ENCODE results near the gene PCSK4.

PCSK4 gene

GRCh38 chr19:1455336-1456120, 34.6 kb downstream of the PCSK4 start:
- peak overlapping the region in 8 of 11 experiments; percentile 39 to 82 (median 70); a peak in 14 of 22 replicates for H3K9ac ChIP-seq
- H3K36me3 ChIP-seq: peaks cover 0 to 9% (median 6%) of the 10 kb centered on the region in 11 experiments; a peak in 12 of 22 replicates
- H3K4me3 ChIP-seq: peak overlapping the region; percentile 23 to 54 (median 46); a peak in 15 of 20 replicates
- peak overlapping the region in 8 of 11 experiments; percentile 54 to 91 (median 79); a peak in 16 of 22 replicates for H3K27ac ChIP-seq
- peak overlapping the region; percentile 79 to 97 (median 87) for H3K4me2 ChIP-seq
- peaks cover 52 to 82% (median 74%) of the 10 kb centered on the region in 11 experiments for H3K27me3 ChIP-seq
- H4K20me1 ChIP-seq: peaks cover 16 to 95% (median 61%) of the 10 kb centered on the region in 11 experiments; a peak in 20 of 22 replicates
- peaks cover 44 to 58% (median 50%) of the 10 kb centered on the region in 10 experiments for H3K4me1 ChIP-seq
- H3K9me3 ChIP-seq (replicated peaks in 1 of 11): 0 out of 22 replicates have a peak, but pooled peaks cover 0 to 7% (median 0%) of the 10 kb centered on the region in 11 experiments
- TF ChIP-seq Cebpa-rat (IDR thresholded peaks at IDR 0.05): no peak

DNA sequence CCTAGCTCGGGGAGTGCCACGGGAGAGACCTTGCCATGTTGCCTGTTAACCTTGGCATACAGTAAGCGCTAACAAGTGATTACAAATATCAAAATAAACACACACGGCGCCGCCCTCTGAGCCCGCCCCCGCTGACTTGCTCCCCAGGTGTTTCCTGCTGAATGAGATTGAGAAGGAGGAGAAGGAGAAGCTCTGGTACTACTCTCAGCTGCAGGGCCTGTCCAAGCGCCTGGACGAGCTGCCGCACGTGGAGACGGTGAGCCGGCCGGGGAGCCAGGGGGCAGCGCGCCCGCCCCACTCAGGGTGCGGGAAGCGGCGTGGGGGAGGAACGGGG, 35.2 kb downstream of the PCSK4 start:
- no peak for TF ChIP-seq Cebpa-rat (IDR thresholded peaks at IDR 0.05)
- peaks cover 58 to 88% (median 80%) of the 10 kb centered on the region in 11 experiments for H3K27me3 ChIP-seq
- peaks cover 11 to 95% (median 61%) of the 10 kb centered on the region in 11 experiments; a peak in 20 of 22 replicates for H4K20me1 ChIP-seq
- H3K9ac ChIP-seq: peak overlapping the region in 8 of 11 experiments; percentile 39 to 82 (median 70); a peak in 14 of 22 replicates
- H3K9me3 ChIP-seq (replicated peaks in 1 of 11): 0 out of 22 replicates have a peak, but pooled peaks cover 0 to 7% (median 0%) of the 10 kb centered on the region in 11 experiments
- peaks cover 0 to 4% (median under 1%) of the 10 kb centered on the region in 11 experiments; a peak in 7 of 22 replicates for H3K36me3 ChIP-seq
- H3K4me2 ChIP-seq: peak overlapping the region; percentile 79 to 97 (median 87)
- peak overlapping the region; percentile 23 to 54 (median 46); a peak in 15 of 20 replicates for H3K4me3 ChIP-seq
- H3K27ac ChIP-seq: peak overlapping the region in 8 of 11 experiments; percentile 54 to 91 (median 79); a peak in 16 of 22 replicates
- H3K4me1 ChIP-seq: peaks cover 44 to 63% (median 52%) of the 10 kb centered on the region in 10 experiments

- 0 out of 22 replicates have a peak, but pooled peaks cover 0 to 7% (median 0%) of the 10 kb centered on the region in 11 experiments for H3K9me3 ChIP-seq (replicated peaks in 1 of 11)
- peak overlapping the region in 4 of 11 experiments; percentile 13 to 52 (median 29); a peak in 3 of 22 replicates for H3K9ac ChIP-seq
- H3K27ac ChIP-seq: peak overlapping the region in 6 of 11 experiments; percentile 3 to 91 (median 50); a peak in 9 of 22 replicates
- no peak for TF ChIP-seq Cebpa-rat (IDR thresholded peaks at IDR 0.05)
- H3K4me3 ChIP-seq: no peak overlapping the region; a peak in 1 of 20 replicates
- peaks cover 32 to 61% (median 53%) of the 10 kb centered on the region in 10 experiments for H3K4me1 ChIP-seq
- peak overlapping the region; percentile 35 to 97 (median 84); a peak in 21 of 22 replicates for H3K4me2 ChIP-seq
- H3K36me3 ChIP-seq: no peaks in the 10 kb centered on the region; a peak in 1 of 22 replicates
- H3K27me3 ChIP-seq: peaks cover 70 to 99% (median 91%) of the 10 kb centered on the region in 11 experiments
- H4K20me1 ChIP-seq: peaks cover 6 to 95% (median 64%) of the 10 kb centered on the region in 11 experiments; a peak in 20 of 22 replicates
These were observed 36.4 kb downstream of the PCSK4 start for GRCh38 chr19:1453525-1454364.

GRCh38 chr19:1452802-1453524, 37.2 kb downstream of the PCSK4 start:
- no peak overlapping the region for H3K9ac ChIP-seq
- H4K20me1 ChIP-seq: peaks cover 9 to 95% (median 69%) of the 10 kb centered on the region in 11 experiments; a peak in 20 of 22 replicates
- H3K4me3 ChIP-seq: no peak overlapping the region
- H3K27me3 ChIP-seq: peaks cover 78 to 100% (median 92%) of the 10 kb centered on the region in 11 experiments
- H3K9me3 ChIP-seq (replicated peaks in 1 of 11): peaks cover 0 to 7% (median 0%) of the 10 kb centered on the region in 11 experiments; a peak in 1 of 22 replicates
- peak overlapping the region; percentile 35 to 97 (median 84); a peak in 20 of 22 replicates for H3K4me2 ChIP-seq
- no peak for TF ChIP-seq Cebpa-rat (IDR thresholded peaks at IDR 0.05)
- no peaks in the 10 kb centered on the region; a peak in 1 of 22 replicates for H3K36me3 ChIP-seq
- H3K27ac ChIP-seq: no peak overlapping the region
- peaks cover 32 to 61% (median 53%) of the 10 kb centered on the region in 10 experiments for H3K4me1 ChIP-seq

DNA sequence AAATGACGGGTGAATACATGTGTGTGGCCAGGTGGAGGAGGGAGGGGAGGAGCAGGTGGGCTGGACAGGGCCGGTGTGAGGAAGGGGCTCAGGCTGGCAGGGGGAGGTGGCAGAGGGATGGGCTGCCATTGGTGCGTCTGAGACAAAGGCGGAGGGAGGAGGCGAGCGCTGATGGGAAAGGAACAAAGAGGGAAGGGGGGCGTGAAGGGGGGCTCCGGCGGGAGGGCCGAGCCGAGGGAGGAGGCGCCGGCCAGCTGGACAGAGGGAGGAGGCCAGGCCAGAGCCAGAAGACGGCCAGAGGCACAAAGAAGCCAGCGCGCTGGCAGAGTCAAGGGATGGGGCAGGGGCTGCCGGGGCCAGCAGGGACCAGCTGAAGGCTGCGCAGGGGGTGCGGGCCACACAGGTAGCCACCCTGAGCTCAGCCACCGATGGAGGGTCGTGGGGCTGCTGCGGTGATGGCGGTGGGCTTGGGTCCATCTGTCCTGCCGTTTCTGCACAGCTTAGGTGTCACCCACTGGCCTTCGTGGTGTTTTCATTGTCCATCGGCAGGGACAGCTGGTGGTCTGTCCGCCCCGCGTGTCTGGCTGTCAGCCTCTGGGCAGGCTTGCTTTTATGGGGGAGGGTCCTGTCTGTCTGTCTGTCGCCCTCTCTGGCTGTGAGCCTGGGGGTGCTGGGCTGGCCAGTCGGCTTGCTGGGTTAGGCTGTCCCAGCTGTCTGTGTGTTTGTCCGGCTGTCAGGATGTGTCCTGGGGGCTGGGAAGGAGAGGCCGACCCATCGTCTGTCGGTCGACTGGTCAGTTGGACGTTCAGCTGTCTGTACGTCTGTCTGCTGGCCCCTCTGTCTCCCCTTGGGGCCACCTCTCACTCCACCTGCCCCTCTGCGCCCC, 38.0 kb downstream of the PCSK4 start:
- TF ChIP-seq Cebpa-rat (IDR thresholded peaks at IDR 0.05): no peak
- H4K20me1 ChIP-seq: peaks cover 17 to 97% (median 73%) of the 10 kb centered on the region in 11 experiments; a peak in 20 of 22 replicates
- H3K4me2 ChIP-seq: no peak overlapping the region
- no peaks in the 10 kb centered on the region for H3K36me3 ChIP-seq
- no peak overlapping the region for H3K4me3 ChIP-seq
- peaks cover 81 to 100% (median 92%) of the 10 kb centered on the region in 11 experiments for H3K27me3 ChIP-seq
- H3K9me3 ChIP-seq (replicated peaks in 1 of 11): peaks cover 0 to 7% (median 0%) of the 10 kb centered on the region in 11 experiments; a peak in 2 of 22 replicates
- peaks cover 33 to 57% (median 53%) of the 10 kb centered on the region in 10 experiments for H3K4me1 ChIP-seq
- H3K9ac ChIP-seq: no peak overlapping the region
- no peak overlapping the region for H3K27ac ChIP-seq

DNA sequence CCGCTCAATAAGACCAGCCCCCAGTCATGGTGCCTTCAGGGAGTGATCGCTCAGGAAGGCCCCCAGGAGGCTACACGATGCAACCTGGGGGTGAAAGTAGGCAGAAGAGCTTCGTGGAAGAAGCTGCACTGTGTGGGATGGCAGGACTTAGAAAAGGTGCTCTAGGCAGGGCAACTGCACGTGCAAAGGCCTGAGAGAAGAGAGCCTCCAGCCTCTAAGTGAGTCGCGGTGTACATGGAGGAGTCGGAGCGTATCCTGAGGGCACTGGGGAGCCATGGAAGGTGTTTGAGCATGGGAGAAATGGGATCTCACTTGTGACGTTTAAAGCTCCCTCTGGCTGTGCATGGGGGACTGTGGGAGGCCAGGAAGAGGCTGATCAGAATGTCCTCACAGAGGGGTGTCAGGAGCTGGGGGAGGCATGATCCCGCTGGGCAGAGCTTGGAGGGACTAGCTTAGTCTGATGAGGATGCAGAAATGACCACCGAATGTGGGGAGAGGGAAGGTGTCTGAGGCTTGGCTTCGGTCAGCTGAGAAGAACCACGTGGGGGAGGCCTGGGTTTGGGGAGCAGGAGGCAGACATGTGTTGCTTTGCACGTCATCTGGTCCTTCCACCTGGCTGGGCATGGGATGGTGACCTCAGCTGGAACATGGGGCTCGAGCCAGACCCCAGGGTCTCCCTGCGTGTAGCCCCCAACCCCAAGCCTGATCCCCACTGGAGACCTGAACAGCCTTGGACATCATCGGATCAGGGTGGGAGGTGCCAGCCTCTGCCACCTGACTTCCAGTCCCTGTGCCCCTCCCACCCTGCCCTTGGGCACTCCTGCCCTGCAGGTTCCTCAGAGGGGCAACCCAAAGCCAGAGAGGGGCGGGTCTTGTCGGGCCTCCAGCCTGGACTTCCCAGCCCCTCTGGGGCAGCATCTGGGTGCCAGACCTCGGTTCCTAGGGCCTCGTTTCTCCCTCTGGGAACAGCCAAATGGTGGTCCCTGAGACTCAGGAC, 39.1 kb downstream of the PCSK4 start:
- Histone ChIP-seq H3K4me1 (peaks cover 33 to 54% (median 45%) of the 10 kb centered on the region in 10 experiments), H3K4me2 (peak overlapping the region in 2 of 11 experiments; percentile 55; a peak in 3 of 22 replicates), H3K9me3 (replicated peaks in 1 of 11) (peaks cover 0 to 7% (median 0%) of the 10 kb centered on the region in 11 experiments; a peak in 2 of 22 replicates), H3K9ac (no peak overlapping the region), H3K36me3 (no peaks in the 10 kb centered on the region), H4K20me1 (peaks cover 26 to 97% (median 73%) of the 10 kb centered on the region in 11 experiments; a peak in 21 of 22 replicates), H3K27me3 (peaks cover 83 to 100% (median 92%) of the 10 kb centered on the region in 11 experiments), H3K4me3 (no peak overlapping the region), H3K27ac (no peak overlapping the region)
- TF ChIP-seq Cebpa-rat (IDR thresholded peaks at IDR 0.05): no peak
